BJ (cell line): Measurements from ENCODE around the gene ZNF775. TPM values are rescaled to one million over a fixed set of nuclear protein-coding genes. Genes with fewer than 3 reads are reported as not detected.

Source experiments
- CTCF ChIA-PET: fragments of 350-600 bp; formaldehyde crosslinking; extraction: SDS; loops from one replicate; lab custom pipeline; 2021; ENCODE audit warnings: antibody characterized with exemption, inconsistent platforms; lab: Yijun Ruan, JAX
- POLR2A ChIA-PET: fragments of 300-600 bp; sonication (Branson Sonifier 250); formaldehyde crosslinking; extraction: SDS; loops from one replicate; lab custom pipeline; 2021; ENCODE audit warnings: antibody characterized with exemption; lab: Charles Lee
- DNase-seq: peaks from one replicate; pipeline ENCODE4 v3.0.0-alpha.2; 2011; ENCODE audit warnings: low read depth
- H3K27me3 ChIP-seq: 2 replicates; pipeline ENCODE4 v1.6.0; 2011; ENCODE audit warnings: low read length; ENCODE audit not compliant: control insufficient read depth, insufficient read depth
- H3K36me3 ChIP-seq: 2 replicates; pipeline ENCODE4 v1.5.1; 2011; ENCODE audit warnings: low read length; ENCODE audit not compliant: control insufficient read depth, insufficient read depth
- H3K4me3 ChIP-seq: 2 replicates; pipeline ENCODE4 v1.5.1; 2011; ENCODE audit warnings: low read depth, mild to moderate bottlenecking, control low read depth, low read length
- polyA plus RNA-seq: library from polyadenylated mRNA; depleted of rRNA; stranded (reverse); fragments of >200 nt; gene quantifications from 2 replicates; pipeline ENCODE4 v1.2.3, GENCODE V29; 2011
- TF ChIP-seq, protein P1 (sequence below): IDR thresholded peaks from 2 replicates; pipeline ENCODE4 v1.5.1; 2011; ENCODE audit warnings: low read depth, mild to moderate bottlenecking, control low read depth, inconsistent platforms, low read length, moderate library complexity; ENCODE audit not compliant: insufficient read depth

ZNF775 gene
- polyA plus RNA-seq, 1 experiment: 2.1 TPM

DNA sequence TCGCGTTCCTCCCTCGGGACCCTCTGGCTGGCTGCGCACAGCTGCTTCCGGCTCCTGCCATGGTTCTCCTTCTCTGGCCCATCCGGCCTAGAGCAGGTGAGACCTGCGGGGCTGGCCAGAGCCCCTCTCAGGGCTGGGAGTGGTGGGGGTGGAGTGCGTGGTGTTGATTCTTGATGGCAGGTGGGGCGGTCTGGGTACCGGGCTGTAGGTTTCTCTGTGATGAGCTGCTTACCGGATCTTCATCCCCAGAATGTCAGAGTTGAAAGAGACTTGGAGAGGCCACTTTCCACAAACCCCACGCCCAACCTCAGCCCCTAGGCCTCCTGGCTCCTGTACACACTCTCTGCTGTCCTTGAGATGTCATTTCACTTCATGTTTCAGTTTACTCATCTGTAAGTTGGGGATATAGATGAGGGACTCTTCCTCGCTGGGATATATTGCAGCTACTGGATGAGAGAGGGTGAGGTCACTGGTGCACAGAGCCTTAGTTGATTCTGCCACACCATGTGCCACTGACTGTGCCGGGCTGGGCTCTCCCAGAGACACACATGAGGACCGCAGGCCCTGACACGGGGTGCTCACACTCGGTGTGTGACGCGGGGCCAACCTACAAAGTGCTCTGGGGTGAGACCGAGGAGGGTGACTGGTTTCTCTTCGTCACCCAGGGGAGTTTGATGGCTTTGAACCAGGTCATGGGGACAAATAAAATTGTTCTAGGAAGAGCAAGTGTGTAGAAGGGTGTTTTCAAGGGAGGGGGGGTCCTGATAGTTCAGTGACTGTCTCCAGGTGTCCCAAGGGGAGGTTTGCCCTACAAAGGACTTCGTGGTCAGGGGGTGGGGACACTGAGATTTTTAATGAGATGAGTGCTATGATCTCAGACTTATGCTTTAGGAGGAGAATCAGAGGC lies 29.5 kb downstream of the ZNF775 start:
- Histone ChIP-seq H3K27me3 (no peaks in the 10 kb centered on the region), H3K4me3 (no peak overlapping the region), H3K36me3 (peaks cover 4% of the 10 kb centered on the region; the same call in 1 of the 2 replicates)
- CTCF ChIA-PET: interaction anchor here (1.5 to 2.3 kb wide), 2 partner anchors 10 to 53 kb away, joined by 6 read pairs; no protein-coding TSS in a partner anchor
- POLR2A ChIA-PET: no interaction called here
- TF ChIP-seq, protein P1, sequence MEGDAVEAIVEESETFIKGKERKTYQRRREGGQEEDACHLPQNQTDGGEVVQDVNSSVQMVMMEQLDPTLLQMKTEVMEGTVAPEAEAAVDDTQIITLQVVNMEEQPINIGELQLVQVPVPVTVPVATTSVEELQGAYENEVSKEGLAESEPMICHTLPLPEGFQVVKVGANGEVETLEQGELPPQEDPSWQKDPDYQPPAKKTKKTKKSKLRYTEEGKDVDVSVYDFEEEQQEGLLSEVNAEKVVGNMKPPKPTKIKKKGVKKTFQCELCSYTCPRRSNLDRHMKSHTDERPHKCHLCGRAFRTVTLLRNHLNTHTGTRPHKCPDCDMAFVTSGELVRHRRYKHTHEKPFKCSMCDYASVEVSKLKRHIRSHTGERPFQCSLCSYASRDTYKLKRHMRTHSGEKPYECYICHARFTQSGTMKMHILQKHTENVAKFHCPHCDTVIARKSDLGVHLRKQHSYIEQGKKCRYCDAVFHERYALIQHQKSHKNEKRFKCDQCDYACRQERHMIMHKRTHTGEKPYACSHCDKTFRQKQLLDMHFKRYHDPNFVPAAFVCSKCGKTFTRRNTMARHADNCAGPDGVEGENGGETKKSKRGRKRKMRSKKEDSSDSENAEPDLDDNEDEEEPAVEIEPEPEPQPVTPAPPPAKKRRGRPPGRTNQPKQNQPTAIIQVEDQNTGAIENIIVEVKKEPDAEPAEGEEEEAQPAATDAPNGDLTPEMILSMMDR: no peak
- no peak for DNase-seq

DNA sequence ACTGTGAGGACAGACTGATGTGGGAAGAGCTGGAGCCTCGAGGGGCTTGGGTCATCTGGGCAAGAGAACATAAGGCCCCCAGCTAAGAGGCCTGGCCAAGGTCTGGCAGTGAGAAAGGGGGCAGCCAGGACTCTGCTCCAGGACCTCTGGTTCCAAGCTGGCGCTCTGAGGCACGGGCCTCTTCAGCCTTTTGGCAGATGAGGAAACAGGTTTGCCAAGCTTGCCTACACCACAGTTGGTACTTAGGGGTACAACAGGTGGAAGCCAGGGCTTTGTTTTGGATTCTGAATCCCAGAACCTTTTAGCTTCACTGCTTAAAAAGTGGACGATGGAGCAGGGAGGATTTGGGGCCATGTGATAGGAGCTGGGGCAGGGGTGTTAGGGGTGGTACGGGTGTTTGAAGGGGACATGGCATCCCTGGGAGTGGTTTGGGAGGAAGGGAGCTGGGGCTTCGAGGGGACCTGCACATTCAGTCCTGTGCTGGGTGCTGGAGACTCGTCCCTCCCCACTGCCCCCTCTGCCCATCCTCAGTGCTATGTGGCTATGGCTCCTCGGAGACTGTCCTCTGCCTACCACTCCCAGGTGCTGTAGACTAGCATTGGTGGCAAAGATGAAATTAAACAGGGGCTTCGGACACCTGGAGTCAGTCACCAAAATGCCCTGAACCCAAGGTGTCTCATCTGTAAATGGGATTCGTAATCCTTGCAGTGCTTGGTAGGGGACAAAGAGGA lies 30.3 kb downstream of the ZNF775 start:
- ChIA-PET CTCF (interaction anchor here (1.2 to 2.3 kb wide), 3 partner anchors 9 to 54 kb away, joined by 4 to 6 read pairs (median 6); no protein-coding TSS in a partner anchor), POLR2A (no interaction called here)
- TF ChIP-seq, protein P1: no peak
- H3K27me3 ChIP-seq: no peaks in the 10 kb centered on the region
- no peak overlapping the region for H3K4me3 ChIP-seq
- peaks cover 4% of the 10 kb centered on the region; the same call in 1 of the 2 replicates for H3K36me3 ChIP-seq
- DNase-seq: no peak

DNA sequence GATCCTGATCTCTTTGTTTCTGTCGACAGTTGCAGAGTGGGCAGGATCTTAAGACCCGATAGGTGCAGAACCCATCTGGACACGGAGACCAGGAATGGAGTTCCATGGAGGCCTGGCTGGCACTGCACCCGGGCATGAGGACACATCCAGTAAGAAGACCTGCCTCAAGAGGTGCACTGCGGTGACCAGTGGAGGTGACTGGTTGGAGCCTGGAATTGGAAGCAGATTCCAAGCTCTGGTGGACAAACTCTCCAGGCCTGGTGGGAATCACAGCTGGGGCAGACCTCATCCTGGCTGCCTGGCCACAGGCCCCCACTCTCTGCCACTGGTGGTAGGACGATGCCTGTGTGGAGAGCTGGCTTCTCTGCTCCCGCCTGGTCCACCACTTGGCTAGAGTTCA lies 31.0 kb downstream of the ZNF775 start:
- DNase-seq: no peak
- Histone ChIP-seq H3K36me3 (peaks cover 4% of the 10 kb centered on the region; the same call in 1 of the 2 replicates), H3K27me3 (no peaks in the 10 kb centered on the region), H3K4me3 (no peak overlapping the region)
- ChIA-PET POLR2A (no interaction called here), CTCF (interaction anchor here (1.0 to 1.5 kb wide), 3 partner anchors 8 to 12 kb away, joined by 3 to 6 read pairs (median 4); no protein-coding TSS in a partner anchor)
- TF ChIP-seq, protein P1: no peak

DNA sequence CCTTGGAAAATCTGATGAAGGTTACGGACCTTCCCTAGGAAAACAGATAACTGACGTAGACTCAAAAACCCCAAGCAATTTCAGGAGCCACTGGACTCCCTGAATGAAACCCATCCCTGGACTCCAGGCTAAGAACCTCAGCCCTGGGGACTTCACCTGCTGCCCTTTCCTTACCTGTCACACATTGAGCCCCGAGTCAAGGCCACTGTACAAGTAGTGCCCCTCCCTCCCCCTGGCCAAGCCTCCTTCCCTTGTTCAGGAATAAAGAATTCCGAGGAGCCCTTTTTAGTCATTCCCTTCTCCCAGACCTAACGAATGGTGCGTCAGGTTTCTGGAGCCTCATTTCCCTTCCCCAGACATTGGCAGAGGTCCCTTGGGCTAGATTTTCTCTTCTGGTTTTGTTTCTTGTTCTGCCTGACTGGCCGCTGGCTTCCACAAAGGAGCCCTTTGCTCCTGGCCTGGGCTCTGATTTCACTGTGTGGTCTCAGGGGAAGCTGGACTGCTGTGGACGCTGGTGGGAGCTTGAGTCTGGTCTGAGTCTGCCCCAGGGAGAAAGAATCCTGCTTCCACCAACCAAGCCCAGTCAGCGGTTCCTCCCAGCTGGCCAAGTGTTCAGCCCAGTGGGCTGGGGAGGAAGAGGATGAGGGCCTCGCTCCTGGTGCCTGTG lies 31.7 kb downstream of the ZNF775 start:
- Histone ChIP-seq H3K36me3 (peaks cover 4% of the 10 kb centered on the region; the same call in 1 of the 2 replicates), H3K4me3 (no peak overlapping the region), H3K27me3 (no peaks in the 10 kb centered on the region)
- no peak for DNase-seq
- ChIA-PET CTCF (interaction anchor here (1.0 to 1.2 kb wide), 2 partner anchors 9 to 11 kb away, joined by 3 to 4 read pairs; no protein-coding TSS in a partner anchor), POLR2A (no interaction called here)
- TF ChIP-seq, protein P1: no peak
